NT2/D1 (cell line): ENCODE results near the gene EMILIN2.

Source experiments
- SUZ12 ChIP-seq: IDR thresholded peaks from 2 replicates; pipeline ENCODE4 v1.6.1; 2011; ENCODE audit not compliant: insufficient read length, insufficient read depth; ENCODE audit errors: extremely low read depth
- YY1 ChIP-seq: IDR thresholded peaks from 2 replicates; pipeline ENCODE4 v1.6.1; 2011; ENCODE audit not compliant: insufficient read length, insufficient read depth
- ZNF274 ChIP-seq: IDR thresholded peaks from 2 replicates; pipeline ENCODE4 v1.6.1; 2011; ENCODE audit warnings: mild to moderate bottlenecking, low read depth, low read length

GRCh38 chr18:2855560-2856350 lies 8.9 kb downstream of the EMILIN2 start:
- TF ChIP-seq YY1 (no peak), ZNF274 (no peak), SUZ12 (no peak)
